Mucosa of stomach (tissue), 1 donor: ENCODE results near the gene OR14I1.

Source experiments
- H3K27me3 ChIP-seq: one replicate; pipeline ENCODE4 v1.7.0; 2013; ENCODE audit warnings: mild to moderate bottlenecking, low read length; ENCODE audit not compliant: control insufficient read depth, insufficient read depth
- H3K36me3 ChIP-seq: one replicate; pipeline ENCODE4 v1.7.0; 2013; ENCODE audit warnings: low read length; ENCODE audit not compliant: control insufficient read depth, insufficient read depth
- H3K4me1 ChIP-seq: one replicate; pipeline ENCODE4 v1.7.0; 2013; ENCODE audit warnings: mild to moderate bottlenecking, low read length; ENCODE audit not compliant: control insufficient read depth, insufficient read depth
- H3K4me3 ChIP-seq: one replicate; pipeline ENCODE4 v1.7.0; 2013; ENCODE audit warnings: low read length
- H3K9ac ChIP-seq: one replicate; pipeline ENCODE4 v1.7.0; 2013; ENCODE audit warnings: mild to moderate bottlenecking, low read length, moderate library complexity
- H3K9me3 ChIP-seq: one replicate; pipeline ENCODE4 v1.7.0; 2013; ENCODE audit warnings: mild to moderate bottlenecking, low read length, moderate library complexity; ENCODE audit not compliant: control insufficient read depth
- donor health status: Pancreatic carcinoma.

The OR14I1 gene

GRCh38 chr1:248702714-248703113, at the start of gene OR14I1:
Gene OR14I1, minus strand, starts transcription at chr1:248702766.
- no peak within 1 kb of the TSS for H3K4me3 ChIP-seq
- H3K27me3 ChIP-seq = no peaks in the 10 kb centered on the region

DNA sequence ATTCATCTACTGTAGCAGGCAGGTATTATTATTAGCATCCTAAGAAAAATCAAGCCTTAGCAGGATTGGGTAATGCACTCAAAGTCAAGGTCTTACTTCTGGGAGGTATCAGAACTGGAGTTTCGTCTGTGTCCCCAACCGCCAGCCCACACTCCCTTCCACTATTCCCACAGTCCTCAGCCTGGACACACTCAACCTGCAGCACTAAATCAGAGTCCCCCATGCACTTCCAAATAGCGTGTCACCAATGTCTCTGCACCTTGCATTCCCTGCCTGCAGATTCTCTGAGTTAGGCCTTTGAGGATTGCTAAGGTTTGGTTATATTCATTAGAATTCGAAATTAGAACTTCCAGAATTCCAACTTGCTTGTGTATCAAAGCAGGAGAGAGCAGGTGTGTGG, 49.1 kb upstream of the OR14I1 start:
- no peak overlapping the region for H3K4me3 ChIP-seq
- no peaks in the 10 kb centered on the region for H3K27me3 ChIP-seq
- no peaks in the 10 kb centered on the region for H3K4me1 ChIP-seq
- H3K9me3 ChIP-seq = no peaks in the 10 kb centered on the region
- H3K9ac ChIP-seq = no peak overlapping the region
- no peaks in the 10 kb centered on the region for H3K36me3 ChIP-seq

More at GRCh38 chr1:248702714-248703113, at the start of gene OR14I1:
- Histone ChIP-seq H3K9me3 (no peaks in the 10 kb centered on the region), H3K36me3 (no peaks in the 10 kb centered on the region), H3K4me1 (no peaks in the 10 kb centered on the region), H3K9ac (no peak within 1 kb of the TSS)

DNA sequence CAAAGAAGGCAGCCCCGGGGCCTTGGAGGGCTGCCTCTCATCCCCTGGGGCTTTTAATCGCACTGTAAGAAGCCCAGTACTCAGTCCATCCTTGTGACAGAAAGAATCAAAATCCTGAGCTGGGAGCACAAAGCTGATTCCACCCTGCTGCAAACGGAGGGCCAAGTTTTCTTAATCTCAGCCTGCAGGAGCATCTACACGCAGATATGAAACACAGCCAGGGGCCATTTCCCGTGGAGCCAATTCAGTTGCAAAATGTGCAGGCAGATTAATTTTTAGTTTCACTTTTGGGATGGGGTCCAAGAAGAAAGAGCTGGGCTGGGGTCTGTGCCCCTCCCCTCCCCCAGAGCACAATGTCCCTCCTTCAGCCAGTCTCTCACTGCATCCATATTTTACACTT, 48.6 kb upstream of the OR14I1 start:
- Histone ChIP-seq H3K36me3 (no peaks in the 10 kb centered on the region), H3K4me1 (no peaks in the 10 kb centered on the region), H3K4me3 (no peak overlapping the region), H3K27me3 (no peaks in the 10 kb centered on the region), H3K9me3 (no peaks in the 10 kb centered on the region), H3K9ac (no peak overlapping the region)

DNA sequence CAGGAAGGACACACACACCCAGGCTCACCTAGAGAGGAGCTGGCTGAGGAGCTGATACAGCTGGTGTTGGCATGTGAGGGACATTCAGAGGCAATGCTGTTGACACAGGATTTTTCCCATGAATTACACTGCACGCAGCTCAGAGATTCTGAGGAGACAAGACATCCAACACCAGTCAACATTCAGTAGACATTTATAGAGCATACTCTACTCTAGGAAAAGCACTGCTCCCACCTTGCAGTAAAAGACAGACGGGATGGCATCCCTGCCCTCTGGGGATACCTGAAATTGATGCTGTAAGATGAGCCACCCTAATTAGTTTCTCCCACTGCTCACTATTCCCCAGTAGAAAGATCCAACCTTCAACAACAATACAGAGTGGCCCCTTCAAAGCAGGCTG, 47.9 kb upstream of the OR14I1 start:
- Histone ChIP-seq H3K36me3 (no peaks in the 10 kb centered on the region), H3K27me3 (no peaks in the 10 kb centered on the region), H3K4me3 (no peak overlapping the region), H3K9ac (no peak overlapping the region), H3K4me1 (no peaks in the 10 kb centered on the region), H3K9me3 (no peaks in the 10 kb centered on the region)

- no peaks in the 10 kb centered on the region for H3K4me1 ChIP-seq
- H3K9me3 ChIP-seq = no peaks in the 10 kb centered on the region
- no peak overlapping the region for H3K4me3 ChIP-seq
- no peaks in the 10 kb centered on the region for H3K36me3 ChIP-seq
- H3K9ac ChIP-seq = no peak overlapping the region
- H3K27me3 ChIP-seq = no peaks in the 10 kb centered on the region
These were observed 45.6 kb upstream of the OR14I1 start for GRCh38 chr1:248748211-248748610.

- Histone ChIP-seq H3K4me3 (no peak overlapping the region), H3K9me3 (no peaks in the 10 kb centered on the region)
These were observed 38.3 kb upstream of the OR14I1 start for GRCh38 chr1:248740876-248741275.

DNA sequence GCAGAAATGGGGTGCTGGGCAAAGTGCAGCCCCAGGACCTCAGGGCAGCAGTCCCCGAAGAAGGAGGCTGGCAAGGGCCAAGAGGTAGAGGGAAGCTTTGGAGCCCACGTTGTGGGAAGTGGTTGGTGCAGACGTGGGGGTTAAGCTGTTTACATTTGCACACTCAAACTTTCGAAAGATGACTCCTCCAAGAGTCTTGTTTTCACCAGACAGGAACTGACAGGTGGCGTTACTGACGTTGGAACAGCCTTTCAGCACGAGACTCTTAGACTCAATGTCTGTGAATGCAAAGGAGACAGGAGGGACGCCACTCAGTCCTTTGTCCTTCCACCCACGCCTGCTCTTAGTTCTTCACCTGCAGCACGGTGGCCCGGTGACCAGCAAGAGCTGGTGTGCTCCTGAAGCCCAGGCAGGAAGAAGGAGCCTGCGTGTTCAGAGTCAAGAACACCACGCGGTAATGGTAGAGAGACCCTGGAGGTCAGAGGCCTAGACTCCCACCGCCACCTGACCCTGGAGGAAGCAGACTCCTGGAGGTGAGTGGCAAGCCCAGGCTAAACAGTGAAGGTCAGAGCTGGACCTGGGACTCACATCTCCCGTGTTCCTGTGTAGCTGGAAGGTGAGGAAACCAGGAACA, 37.1 kb upstream of the OR14I1 start:
- no peak overlapping the region for H3K9ac ChIP-seq
- no peaks in the 10 kb centered on the region for H3K36me3 ChIP-seq
- H3K27me3 ChIP-seq = no peaks in the 10 kb centered on the region
- H3K4me1 ChIP-seq = no peaks in the 10 kb centered on the region
- H3K9me3 ChIP-seq = no peaks in the 10 kb centered on the region
- H3K4me3 ChIP-seq = no peak overlapping the region

More at GRCh38 chr1:248740876-248741275, 38.3 kb upstream of the OR14I1 start:
- Histone ChIP-seq H3K27me3 (no peaks in the 10 kb centered on the region), H3K36me3 (no peaks in the 10 kb centered on the region), H3K9ac (no peak overlapping the region), H3K4me1 (no peaks in the 10 kb centered on the region)

DNA sequence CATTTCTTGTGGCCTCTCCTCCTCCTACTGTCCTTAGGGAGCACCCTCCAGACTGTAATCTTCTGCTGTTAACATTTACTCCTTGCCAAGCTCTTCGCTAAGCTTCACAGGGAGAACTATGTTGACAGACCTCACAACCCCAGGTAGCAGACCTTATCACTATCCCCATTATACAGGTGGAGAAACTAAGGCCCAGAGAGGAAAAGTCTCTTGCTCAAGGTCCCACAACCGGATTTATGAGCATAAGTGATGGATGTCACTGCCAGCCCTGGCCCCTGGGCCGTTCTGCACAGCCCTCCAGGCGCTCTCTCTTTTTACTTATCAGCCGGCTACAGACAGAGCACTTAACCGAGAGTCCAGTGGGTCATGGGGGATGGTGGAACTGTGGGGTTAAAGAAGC, 34.9 kb upstream of the OR14I1 start:
- no peaks in the 10 kb centered on the region for H3K9me3 ChIP-seq
- no peak overlapping the region for H3K4me3 ChIP-seq
- no peaks in the 10 kb centered on the region for H3K36me3 ChIP-seq
- no peak overlapping the region for H3K9ac ChIP-seq
- no peaks in the 10 kb centered on the region for H3K4me1 ChIP-seq
- H3K27me3 ChIP-seq = no peaks in the 10 kb centered on the region

GRCh38 chr1:248736977-248737376, 34.4 kb upstream of the OR14I1 start:
- H3K9ac ChIP-seq = no peak overlapping the region
- H3K4me1 ChIP-seq = no peaks in the 10 kb centered on the region
- H3K4me3 ChIP-seq = no peak overlapping the region
- no peaks in the 10 kb centered on the region for H3K36me3 ChIP-seq
- no peaks in the 10 kb centered on the region for H3K27me3 ChIP-seq
- H3K9me3 ChIP-seq = no peaks in the 10 kb centered on the region

GRCh38 chr1:248733566-248733965, 31.0 kb upstream of the OR14I1 start:
- no peak overlapping the region for H3K4me3 ChIP-seq
- no peaks in the 10 kb centered on the region for H3K9me3 ChIP-seq
- H3K4me1 ChIP-seq = no peaks in the 10 kb centered on the region
- H3K36me3 ChIP-seq = no peaks in the 10 kb centered on the region
- H3K27me3 ChIP-seq = no peaks in the 10 kb centered on the region
- no peak overlapping the region for H3K9ac ChIP-seq

GRCh38 chr1:248730507-248731335, 28.2 kb upstream of the OR14I1 start:
- H3K9me3 ChIP-seq = no peaks in the 10 kb centered on the region
- H3K4me3 ChIP-seq = no peak overlapping the region

DNA sequence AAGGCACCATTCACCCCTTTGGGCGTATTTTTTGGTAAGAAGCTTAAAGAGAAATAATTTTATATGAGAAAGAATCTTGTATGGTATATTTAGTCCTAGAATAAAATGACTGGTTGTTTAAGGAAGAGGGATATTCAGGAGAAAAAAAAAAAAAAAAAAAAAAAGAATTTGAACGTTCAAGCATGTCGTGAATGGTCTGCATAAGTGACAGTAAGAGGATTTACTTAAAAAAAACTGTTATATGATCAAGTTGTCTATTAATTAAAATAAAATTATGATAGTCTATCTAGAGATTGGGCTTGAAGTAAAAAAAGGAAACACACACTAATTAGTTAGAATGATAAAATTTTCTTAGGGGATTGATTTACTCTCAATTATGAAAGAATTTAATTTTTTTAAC, 11.7 kb upstream of the OR14I1 start:
- no peaks in the 10 kb centered on the region for H3K27me3 ChIP-seq
- no peaks in the 10 kb centered on the region for H3K4me1 ChIP-seq
- no peaks in the 10 kb centered on the region for H3K36me3 ChIP-seq
- no peaks in the 10 kb centered on the region for H3K9me3 ChIP-seq
- no peak overlapping the region for H3K4me3 ChIP-seq
- H3K9ac ChIP-seq = no peak overlapping the region

More at GRCh38 chr1:248730507-248731335, 28.2 kb upstream of the OR14I1 start:
- Histone ChIP-seq H3K9ac (no peak overlapping the region), H3K4me1 (no peaks in the 10 kb centered on the region), H3K36me3 (no peaks in the 10 kb centered on the region), H3K27me3 (no peaks in the 10 kb centered on the region)
